NCI-H146 treated with DMSO at 0.1 percent for 48 hours (cell line): Measurements from ENCODE around the gene PRR5L.

Experiments
- DNase-seq: peaks from one replicate; lab custom pipeline; 2025; ENCODE audit not compliant: unreplicated experiment; lab: John Stamatoyannopoulos, UW

PRR5L gene

GRCh38 chr11:36357831-36358230, 61.7 kb downstream of the PRR5L start:
- no peak for DNase-seq

- no peak for DNase-seq
Measured at GRCh38 chr11:36358436-36358835, 62.3 kb downstream of the PRR5L start.

- DNase-seq: no peak
Measured at GRCh38 chr11:36360318-36360717, 64.2 kb downstream of the PRR5L start.

GRCh38 chr11:36360826-36361415, 64.8 kb downstream of the PRR5L start:
- DNase-seq: no peak

GRCh38 chr11:36361472-36361871, 65.4 kb downstream of the PRR5L start:
- DNase-seq: no peak

GRCh38 chr11:36361901-36362391, 65.9 kb downstream of the PRR5L start:
- DNase-seq: no peak

GRCh38 chr11:36362902-36363301, 66.8 kb downstream of the PRR5L start:
- DNase-seq: no peak

GRCh38 chr11:36363361-36364268, 67.5 kb downstream of the PRR5L start:
- no peak for DNase-seq

- DNase-seq: no peak
Measured at GRCh38 chr11:36364551-36365325, 68.7 kb downstream of the PRR5L start.

- DNase-seq: no peak
Measured at GRCh38 chr11:36365907-36366306, 69.8 kb downstream of the PRR5L start.

GRCh38 chr11:36367806-36368680, 72.0 kb downstream of the PRR5L start:
- DNase-seq: no peak

GRCh38 chr11:36371181-36371580, 75.1 kb downstream of the PRR5L start:
- DNase-seq: no peak

- DNase-seq: no peak
Measured at GRCh38 chr11:36371590-36371989, 75.5 kb downstream of the PRR5L start.

GRCh38 chr11:36372101-36372771, 76.1 kb downstream of the PRR5L start:
- DNase-seq: no peak

GRCh38 chr11:36373016-36374010, 77.2 kb downstream of the PRR5L start:
- DNase-seq: no peak

GRCh38 chr11:36374726-36375125, 78.6 kb downstream of the PRR5L start:
- DNase-seq: no peak

- DNase-seq: no peak
Measured at GRCh38 chr11:36375353-36376008, 79.4 kb downstream of the PRR5L start.
